ENCODE results near the gene CUL4A.

Gene CUL4A

DNA sequence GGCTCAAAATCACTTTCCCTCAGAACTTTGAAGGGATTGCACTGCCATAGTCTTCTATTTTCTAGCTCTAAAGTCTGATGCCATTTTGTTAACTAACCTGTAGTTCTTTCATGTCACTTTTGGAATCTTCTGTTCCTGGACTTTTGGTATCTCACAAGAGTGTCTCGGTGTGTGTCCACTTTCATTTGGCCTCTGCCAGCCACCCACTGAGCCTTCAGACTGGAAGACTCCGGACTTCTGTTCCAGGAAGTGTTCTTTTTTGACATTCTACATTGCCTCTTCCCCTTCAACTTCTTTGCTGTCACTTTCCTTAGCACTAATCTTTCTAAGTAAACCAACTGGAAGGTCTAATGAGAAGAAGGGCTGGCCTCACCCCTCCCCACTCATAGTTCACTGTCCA lies 62.6 kb downstream of the CUL4A start:
- Histone ChIP-seq H3K36me3 (replicated peaks; ENCODE audit: insufficient read depth, low read length) (no peaks in the 10 kb centered on the region), H3F3A (ENCODE audit: insufficient read depth, low read length) (no peaks in the 10 kb centered on the region), H3K27me3 (replicated peaks; ENCODE audit: insufficient read depth, low read length) (no peaks in the 10 kb centered on the region), H4K20me1 (ENCODE audit: insufficient read depth, low read length) (no peaks in the 10 kb centered on the region), H3K4me1 (ENCODE audit: low read length) (no peaks in the 10 kb centered on the region), H3K4me2 (ENCODE audit: low read depth, low read length) (no peak overlapping the region), H3K79me2 (ENCODE audit: low read length) (no peaks in the 10 kb centered on the region), H3K9ac (ENCODE audit: low read length) (no peak overlapping the region), H3K4me3 (ENCODE audit: low read length) (no peak overlapping the region), H3K27ac (ENCODE audit: low read length) (no peak overlapping the region), H3K9me3 (replicated peaks; ENCODE audit: insufficient read depth, low read length) (no peaks in the 10 kb centered on the region), H3K9me2 (replicated peaks; ENCODE audit: insufficient read depth, low read length) (no peaks in the 10 kb centered on the region), H2AFZ (ENCODE audit: low read length) (no peak overlapping the region)
- TF ChIP-seq, protein P1, sequence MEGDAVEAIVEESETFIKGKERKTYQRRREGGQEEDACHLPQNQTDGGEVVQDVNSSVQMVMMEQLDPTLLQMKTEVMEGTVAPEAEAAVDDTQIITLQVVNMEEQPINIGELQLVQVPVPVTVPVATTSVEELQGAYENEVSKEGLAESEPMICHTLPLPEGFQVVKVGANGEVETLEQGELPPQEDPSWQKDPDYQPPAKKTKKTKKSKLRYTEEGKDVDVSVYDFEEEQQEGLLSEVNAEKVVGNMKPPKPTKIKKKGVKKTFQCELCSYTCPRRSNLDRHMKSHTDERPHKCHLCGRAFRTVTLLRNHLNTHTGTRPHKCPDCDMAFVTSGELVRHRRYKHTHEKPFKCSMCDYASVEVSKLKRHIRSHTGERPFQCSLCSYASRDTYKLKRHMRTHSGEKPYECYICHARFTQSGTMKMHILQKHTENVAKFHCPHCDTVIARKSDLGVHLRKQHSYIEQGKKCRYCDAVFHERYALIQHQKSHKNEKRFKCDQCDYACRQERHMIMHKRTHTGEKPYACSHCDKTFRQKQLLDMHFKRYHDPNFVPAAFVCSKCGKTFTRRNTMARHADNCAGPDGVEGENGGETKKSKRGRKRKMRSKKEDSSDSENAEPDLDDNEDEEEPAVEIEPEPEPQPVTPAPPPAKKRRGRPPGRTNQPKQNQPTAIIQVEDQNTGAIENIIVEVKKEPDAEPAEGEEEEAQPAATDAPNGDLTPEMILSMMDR (IDR thresholded peaks at IDR 0.05; ENCODE audit: low read length) = no peak
- TF ChIP-seq EZH2 (optimal IDR thresholded peaks at IDR 0.05; ENCODE audit: low read depth, low read length) = no peak
- no peak for TF ChIP-seq EZH2phosphoT487 (IDR thresholded peaks at IDR 0.05; ENCODE audit: low read length)
- DNase-seq = no peak

- Histone ChIP-seq H2AFZ (ENCODE audit: low read length) (no peak overlapping the region), H3K9me3 (replicated peaks; ENCODE audit: insufficient read depth, low read length) (no peaks in the 10 kb centered on the region), H3K79me2 (ENCODE audit: low read length) (no peaks in the 10 kb centered on the region), H3K4me1 (ENCODE audit: low read length) (no peaks in the 10 kb centered on the region), H3K4me2 (ENCODE audit: low read depth, low read length) (no peak overlapping the region), H3K27ac (ENCODE audit: low read length) (no peak overlapping the region), H3K9ac (ENCODE audit: low read length) (no peak overlapping the region), H3K27me3 (replicated peaks; ENCODE audit: insufficient read depth, low read length) (no peaks in the 10 kb centered on the region), H4K20me1 (ENCODE audit: insufficient read depth, low read length) (no peaks in the 10 kb centered on the region), H3K36me3 (replicated peaks; ENCODE audit: insufficient read depth, low read length) (no peaks in the 10 kb centered on the region), H3K4me3 (ENCODE audit: low read length) (no peak overlapping the region), H3K9me2 (replicated peaks; ENCODE audit: insufficient read depth, low read length) (no peaks in the 10 kb centered on the region), H3F3A (ENCODE audit: insufficient read depth, low read length) (no peaks in the 10 kb centered on the region)
- no peak for TF ChIP-seq EZH2phosphoT487 (IDR thresholded peaks at IDR 0.05; ENCODE audit: low read length)
- TF ChIP-seq, protein P1 (IDR thresholded peaks at IDR 0.05; ENCODE audit: low read length) = no peak
- no peak for TF ChIP-seq EZH2 (optimal IDR thresholded peaks at IDR 0.05; ENCODE audit: low read depth, low read length)
- DNase-seq = no peak
Observed at GRCh38 chr13:113272701-113273181, 63.3 kb downstream of the CUL4A start.

DNA sequence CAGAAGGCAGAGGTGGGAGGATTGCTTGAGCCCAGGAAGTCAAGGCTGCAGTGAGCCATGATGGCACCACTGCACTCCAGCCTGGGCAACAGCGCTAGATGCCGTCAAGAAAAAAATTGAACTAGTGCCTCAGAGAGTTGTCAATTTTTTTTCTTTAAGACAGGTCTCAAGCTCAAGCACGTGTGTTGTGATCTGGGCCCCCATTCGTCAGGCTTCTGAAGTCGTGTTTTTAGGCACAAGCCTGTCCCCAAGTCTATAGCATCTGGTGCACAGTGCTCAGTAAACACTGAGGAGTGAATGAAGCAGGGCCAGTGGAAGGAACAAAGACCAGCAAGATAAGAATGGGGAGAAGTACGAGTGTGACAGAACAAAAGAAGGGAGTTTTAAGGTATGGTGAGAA lies 63.9 kb downstream of the CUL4A start:
- Histone ChIP-seq H3K9me2 (replicated peaks; ENCODE audit: insufficient read depth, low read length) (no peaks in the 10 kb centered on the region), H4K20me1 (ENCODE audit: insufficient read depth, low read length) (no peaks in the 10 kb centered on the region), H3K4me3 (ENCODE audit: low read length) (no peak overlapping the region), H3K9ac (ENCODE audit: low read length) (no peak overlapping the region), H3K4me1 (ENCODE audit: low read length) (no peaks in the 10 kb centered on the region), H3F3A (ENCODE audit: insufficient read depth, low read length) (no peaks in the 10 kb centered on the region), H3K79me2 (ENCODE audit: low read length) (no peaks in the 10 kb centered on the region), H3K4me2 (ENCODE audit: low read depth, low read length) (no peak overlapping the region), H3K27ac (ENCODE audit: low read length) (no peak overlapping the region), H3K27me3 (replicated peaks; ENCODE audit: insufficient read depth, low read length) (no peaks in the 10 kb centered on the region), H2AFZ (ENCODE audit: low read length) (no peak overlapping the region), H3K36me3 (replicated peaks; ENCODE audit: insufficient read depth, low read length) (no peaks in the 10 kb centered on the region), H3K9me3 (replicated peaks; ENCODE audit: insufficient read depth, low read length) (no peaks in the 10 kb centered on the region)
- no peak for TF ChIP-seq EZH2phosphoT487 (IDR thresholded peaks at IDR 0.05; ENCODE audit: low read length)
- TF ChIP-seq, protein P1 (IDR thresholded peaks at IDR 0.05; ENCODE audit: low read length) = no peak
- no peak for TF ChIP-seq EZH2 (optimal IDR thresholded peaks at IDR 0.05; ENCODE audit: low read depth, low read length)
- DNase-seq = no peak

All from MM.1S (cell line).